Measurements from ENCODE around the gene ELN. TPM values are rescaled to one million over a fixed set of nuclear protein-coding genes. Genes with fewer than 3 reads are reported as not detected.
"Not testable (repeated sequence)": the region's sequence is repeated elsewhere in the genome, so short reads cannot be mapped to it uniquely, and the experiment has no call there.

Gene ELN
- total RNA-seq, 1 donor from 2014 or later = 4.9 TPM

DNA sequence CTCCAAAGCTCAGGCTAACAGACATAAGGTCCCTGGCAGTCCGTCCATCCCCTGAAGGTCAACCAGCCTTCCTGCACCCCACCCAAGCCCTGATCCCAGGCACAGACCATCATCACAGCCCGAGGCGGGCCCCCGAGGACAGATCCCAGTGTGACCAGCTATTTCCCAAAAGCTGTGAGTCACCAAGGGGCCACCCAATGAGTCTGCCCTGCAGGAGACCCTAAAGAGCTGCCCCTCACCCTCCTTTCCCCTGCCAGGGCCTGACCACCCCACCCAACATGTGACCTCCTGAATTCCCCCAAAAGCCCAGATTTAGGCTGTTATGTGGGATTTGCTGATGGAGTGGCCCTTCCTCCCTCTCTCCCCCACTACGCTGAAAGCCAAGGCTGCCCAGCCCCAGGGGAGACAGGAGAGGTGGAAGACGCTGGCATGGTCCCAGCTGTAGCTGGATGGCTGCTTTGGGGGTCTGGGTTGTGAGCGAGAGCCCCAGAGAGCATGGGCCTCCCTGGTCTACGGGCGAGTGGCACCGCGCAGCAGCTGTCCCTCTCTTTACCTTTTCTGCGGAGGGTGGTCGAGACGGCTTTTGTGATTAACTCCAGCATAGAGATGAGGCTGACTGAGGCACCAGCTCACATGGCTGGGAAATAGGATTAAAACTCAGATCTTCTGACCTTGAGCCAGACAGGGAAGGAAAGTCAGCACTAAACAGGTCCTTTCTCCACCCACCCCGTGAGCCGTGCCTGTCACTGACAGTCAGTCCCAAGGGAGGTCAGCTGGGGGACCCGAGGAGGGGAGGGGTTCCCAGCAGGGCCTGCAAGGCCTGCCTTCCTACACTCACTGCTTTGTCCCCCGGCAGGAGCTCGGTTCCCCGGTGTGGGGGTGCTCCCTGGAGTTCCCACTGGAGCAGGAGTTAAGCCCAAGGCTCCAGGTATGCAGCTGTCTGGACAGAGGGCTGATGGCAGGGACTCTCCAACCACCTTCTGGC lies 16.7 kb downstream of the ELN start:
- no peak for ATAC-seq

GRCh38 chr7:74046581-74046980 lies 18.6 kb downstream of the ELN start:
- ATAC-seq = not testable (repeated sequence)

- no peak for ATAC-seq
These were observed 19.9 kb downstream of the ELN start for GRCh38 chr7:74047804-74048380.

- ATAC-seq = no peak
These were observed 21.1 kb downstream of the ELN start for GRCh38 chr7:74048999-74049599.

DNA sequence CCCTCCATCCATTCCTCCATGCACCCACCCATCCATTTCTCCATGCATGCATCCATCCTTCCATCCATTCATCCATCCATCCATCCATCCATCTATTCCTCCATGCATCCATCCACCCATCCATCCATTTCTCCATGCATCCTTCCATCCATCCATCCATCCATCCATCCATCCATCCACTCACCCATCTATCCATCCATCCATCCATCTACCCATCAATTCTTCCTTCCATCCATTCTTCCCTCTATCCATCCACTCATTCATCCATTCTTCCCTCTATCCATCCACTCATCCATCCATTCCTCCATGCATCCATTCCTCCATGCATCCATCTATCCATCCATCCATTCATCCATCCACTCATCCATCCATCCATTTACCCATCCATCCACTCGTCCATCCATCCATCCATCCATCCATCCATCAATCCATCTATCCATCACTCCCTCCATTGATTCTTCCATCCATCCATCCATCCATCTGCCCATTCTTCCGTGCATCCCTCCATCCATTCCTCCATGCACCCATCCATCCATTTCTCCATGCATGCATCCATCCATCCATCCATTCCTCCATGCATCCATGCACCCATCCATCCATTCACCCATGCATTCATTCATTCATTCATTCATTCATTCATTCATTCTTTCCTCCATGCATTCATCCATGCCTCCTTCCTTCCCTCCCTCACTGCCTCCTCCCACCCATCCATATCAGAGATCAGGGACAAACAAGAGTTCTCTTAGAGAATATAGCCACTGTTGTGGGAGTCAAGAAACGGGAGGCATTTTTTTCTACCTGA lies 22.2 kb downstream of the ELN start:
- ATAC-seq = no peak

DNA sequence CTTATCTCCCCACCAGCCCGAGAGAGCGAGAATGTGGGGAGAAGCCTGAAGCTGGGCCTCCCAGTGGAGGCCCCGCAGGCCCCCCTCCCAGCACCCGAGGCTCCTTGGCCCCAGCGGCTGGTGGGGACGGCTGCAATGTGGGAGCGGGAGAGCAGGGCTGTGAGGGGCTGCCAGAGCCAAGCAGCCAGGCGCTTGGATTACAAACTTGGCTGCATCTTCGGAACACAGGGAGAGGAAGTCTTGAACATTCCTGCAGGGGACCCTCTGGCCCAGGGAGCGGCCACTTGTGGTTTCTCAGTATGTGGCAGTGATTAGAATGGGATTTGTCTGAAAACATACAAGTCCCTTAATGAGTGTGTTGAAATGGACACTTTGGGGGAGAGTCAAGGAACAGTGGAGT lies 23.2 kb downstream of the ELN start:
- ATAC-seq = no peak

DNA sequence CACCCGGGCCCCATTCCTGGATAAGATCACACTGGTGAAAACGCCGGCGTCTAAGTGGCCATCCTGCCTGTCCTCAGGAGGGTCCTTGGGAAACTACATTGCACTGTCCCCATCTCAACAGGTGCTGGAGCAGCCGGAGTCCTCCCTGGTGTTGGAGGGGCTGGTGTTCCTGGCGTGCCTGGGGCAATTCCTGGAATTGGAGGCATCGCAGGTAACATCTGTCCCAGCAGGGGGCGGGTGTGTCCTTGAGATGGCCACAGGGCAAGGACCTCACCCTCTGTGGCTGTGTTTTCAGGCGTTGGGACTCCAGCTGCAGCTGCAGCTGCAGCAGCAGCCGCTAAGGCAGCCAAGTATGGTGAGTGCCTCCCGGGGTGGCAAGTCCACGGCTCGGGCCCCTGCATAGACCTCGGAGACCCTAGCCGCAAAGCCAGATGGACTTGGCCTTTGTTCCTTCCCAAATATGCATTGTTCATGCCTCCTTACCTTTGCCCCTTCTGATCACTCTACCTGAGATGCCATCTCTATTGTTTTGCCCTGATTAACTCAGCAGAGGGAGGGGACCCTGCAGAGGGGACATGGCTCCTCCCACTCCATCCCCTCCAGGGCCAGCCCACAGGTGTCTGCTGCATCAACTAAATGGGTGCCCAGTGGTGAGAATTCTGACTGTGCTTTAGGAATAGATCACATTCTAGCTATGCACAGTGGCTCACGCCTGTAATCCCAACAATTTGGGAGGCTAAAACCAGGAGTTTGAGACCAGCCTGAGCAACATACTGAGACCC lies 23.8 kb downstream of the ELN start:
- peak; percentile 52 for ATAC-seq

DNA sequence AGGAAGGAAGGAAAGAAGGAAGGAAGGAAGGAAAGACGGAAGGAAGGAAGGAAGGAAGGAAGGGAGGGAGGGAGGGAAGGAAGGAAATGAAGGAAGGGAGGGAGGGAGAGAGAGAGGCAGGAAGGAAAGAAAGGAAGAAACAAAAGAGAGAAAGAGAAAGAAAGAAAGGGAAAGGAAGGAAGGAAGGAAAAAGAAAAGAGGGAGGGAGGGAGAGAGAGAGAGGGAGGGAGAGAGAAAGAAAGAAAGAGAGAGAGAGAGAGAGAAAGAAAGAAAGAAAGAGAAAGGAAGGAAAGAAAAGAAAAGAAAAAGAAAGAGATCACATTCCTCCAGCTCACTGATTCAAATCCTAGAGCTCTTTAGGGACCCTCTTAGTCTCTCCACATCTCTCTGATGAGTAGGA lies 24.7 kb downstream of the ELN start:
- ATAC-seq = no peak

DNA sequence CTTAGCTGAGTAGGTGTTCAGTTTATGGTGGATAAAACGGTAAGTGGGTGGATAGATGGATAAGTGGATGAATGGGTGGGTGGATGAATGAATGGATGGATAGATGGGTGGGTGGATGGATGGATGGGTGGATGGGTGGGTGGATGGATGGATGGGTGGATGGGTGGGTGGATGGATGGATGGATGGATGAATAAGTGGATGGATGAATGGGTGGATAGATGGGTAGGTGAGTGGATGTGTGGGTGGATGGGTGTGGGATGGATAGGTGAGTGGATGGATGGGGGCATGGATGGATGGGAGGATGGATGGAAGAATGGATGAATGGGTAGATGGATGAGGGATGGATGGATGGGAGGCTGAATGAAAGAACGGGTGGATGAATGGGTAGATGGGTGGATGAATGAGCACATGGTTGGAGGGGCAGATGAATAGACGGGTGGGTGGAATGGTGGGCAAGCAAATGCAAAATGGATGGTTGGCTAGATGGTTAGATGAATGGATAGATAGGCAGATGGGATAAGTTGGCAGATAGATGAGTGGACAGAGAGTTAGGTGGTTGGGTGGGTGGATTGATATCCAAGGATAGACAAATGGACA lies 25.7 kb downstream of the ELN start:
- ATAC-seq = no peak

DNA sequence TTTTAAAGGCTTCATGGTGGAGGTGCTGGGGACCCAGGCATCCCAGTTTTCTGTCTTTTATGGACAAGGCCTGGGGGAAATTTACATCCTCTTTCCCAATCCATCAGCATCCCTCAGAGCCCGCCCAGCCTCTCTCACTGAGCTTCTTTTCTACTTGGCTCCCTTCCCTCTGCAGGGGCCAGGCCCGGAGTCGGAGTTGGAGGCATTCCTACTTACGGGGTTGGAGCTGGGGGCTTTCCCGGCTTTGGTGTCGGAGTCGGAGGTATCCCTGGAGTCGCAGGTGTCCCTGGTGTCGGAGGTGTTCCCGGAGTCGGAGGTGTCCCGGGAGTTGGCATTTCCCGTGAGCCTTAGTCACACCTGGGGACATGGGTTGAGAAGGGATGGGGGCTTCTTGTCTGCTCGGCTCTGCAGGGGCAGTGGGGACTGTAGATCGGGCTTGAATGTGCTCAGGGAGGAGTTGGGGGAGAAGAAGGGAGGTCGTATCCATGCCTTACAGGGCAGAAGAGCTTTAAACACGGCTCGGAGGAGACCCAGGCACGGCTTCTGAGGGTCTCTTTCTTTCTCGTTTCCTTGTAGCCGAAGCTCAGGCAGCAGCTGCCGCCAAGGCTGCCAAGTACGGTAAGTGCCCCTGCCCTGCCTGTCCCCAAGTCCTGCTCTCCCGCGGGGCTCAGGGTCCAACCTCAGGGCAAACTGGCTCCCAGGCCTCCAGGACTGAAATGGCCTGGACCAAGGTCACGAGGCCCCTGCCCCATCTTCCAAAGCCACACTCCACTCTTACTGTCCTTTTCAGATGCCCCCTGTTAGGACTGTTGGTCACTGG lies 28.3 kb downstream of the ELN start:
- ATAC-seq = no peak

- no peak for ATAC-seq
These were observed 29.4 kb downstream of the ELN start for GRCh38 chr7:74057216-74057925.

- no peak for ATAC-seq
These were observed 30.0 kb downstream of the ELN start for GRCh38 chr7:74057987-74058386.

DNA sequence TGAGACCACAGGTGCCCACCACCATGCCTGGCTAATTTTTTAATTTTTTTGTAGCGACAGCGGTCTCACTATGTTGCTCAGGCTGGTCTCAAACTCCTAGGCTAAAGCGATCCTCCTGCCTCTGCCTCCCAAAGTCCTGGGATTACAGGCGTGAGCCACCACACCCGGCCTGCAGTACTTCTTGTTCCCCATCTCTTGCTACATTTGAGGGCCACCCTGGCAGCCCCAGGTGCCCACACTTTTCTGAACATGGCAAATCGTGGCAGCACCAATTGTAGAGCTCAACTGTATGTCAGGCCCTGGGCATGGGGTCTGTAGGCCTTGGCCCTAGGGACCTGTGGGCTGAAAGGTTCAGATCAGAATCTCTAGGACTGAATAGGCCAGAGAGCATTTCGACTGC lies 30.5 kb downstream of the ELN start:
- ATAC-seq = no peak

- no peak for ATAC-seq
These were observed 31.1 kb downstream of the ELN start for GRCh38 chr7:74059037-74059436.

DNA sequence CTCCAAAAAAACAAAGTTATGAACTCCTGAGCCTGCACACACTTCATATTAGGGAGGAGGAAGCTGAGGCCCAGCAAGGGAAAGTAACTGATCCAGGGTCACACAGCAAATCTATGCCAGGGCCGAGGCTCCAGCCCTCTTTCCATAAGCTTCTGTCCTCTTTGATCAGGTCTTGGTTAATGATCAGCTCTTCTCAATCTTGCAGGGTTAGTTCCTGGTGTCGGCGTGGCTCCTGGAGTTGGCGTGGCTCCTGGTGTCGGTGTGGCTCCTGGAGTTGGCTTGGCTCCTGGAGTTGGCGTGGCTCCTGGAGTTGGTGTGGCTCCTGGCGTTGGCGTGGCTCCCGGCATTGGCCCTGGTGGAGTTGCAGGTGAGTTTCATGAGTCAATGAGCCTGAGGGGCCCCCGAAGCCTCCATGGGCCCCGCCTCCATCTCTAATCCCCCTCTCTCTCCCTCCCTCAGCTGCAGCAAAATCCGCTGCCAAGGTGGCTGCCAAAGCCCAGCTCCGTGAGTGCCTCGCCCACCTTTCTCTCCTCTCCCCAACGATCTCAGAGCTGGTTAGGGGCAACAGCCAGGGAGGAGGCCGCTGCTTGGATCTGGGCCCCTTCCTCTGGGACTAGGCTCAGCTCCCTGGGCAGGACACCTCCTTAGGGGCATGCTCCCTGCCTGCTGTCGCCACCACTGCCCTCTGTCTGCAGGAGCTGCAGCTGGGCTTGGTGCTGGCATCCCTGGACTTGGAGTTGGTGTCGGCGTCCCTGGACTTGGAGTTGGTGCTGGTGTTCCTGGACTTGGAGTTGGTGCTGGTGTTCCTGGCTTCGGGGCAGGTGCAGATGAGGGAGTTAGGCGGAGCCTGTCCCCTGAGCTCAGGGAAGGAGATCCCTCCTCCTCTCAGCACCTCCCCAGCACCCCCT lies 32.0 kb downstream of the ELN start:
- peak; percentile 86 for ATAC-seq

GRCh38 chr7:74061840-74062539 lies 34.0 kb downstream of the ELN start:
- peak; percentile 77 for ATAC-seq

- no peak for ATAC-seq
These were observed 35.3 kb downstream of the ELN start for GRCh38 chr7:74063223-74063641.

DNA sequence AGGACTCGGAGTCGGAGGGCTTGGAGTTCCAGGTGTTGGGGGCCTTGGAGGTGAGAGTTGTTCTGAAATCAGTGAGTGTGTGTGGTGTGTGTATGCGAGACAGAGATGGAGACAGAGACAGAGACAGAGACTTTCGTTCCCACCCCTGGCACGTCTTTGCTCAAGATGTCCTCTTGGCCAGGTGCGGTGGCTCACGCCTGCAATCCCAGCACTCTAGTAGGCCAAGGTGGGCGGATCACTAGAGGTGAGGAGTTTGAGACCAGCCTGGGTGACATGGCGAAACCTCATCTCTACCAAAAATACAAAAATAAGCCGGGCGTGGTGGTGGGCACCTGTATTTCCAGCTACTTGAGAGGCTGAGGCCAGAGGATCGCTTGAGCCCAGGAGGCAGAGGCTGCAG lies 35.7 kb downstream of the ELN start:
- no peak for ATAC-seq
